ENCODE results near the gene XRCC1.

DNA sequence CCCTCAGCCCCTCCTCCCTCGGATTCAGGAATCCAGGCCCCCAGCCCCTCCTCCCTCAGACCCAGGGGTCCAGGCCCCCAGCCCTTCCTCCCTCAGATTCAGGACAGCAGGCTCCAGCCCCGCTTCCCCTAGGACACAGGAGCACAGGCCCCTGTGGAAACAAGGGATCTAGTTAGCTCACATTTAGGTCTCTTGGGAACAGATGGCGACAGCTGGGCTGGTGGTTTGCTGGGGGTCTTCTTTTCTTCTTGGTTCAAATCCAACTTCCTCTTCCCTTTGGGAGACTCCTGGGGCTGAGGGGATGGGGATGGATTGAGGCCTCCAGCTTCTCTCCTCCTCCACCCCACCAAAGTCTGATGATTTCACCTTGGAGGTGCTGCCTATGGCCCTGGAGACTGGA, 22.7 kb downstream of the XRCC1 start:
- TF ChIP-seq MXI1 (conservative IDR thresholded peaks at IDR 0.05; ENCODE audit: poor library complexity, severe bottlenecking) (no peak), CTCF (IDR thresholded peaks at IDR 0.05; ENCODE audit: poor library complexity, severe bottlenecking) (no peak), TAF1 (IDR thresholded peaks at IDR 0.05; ENCODE audit: low read depth) (no peak)

Data from neural cell (in vitro differentiated cells).